Stimulated activated CD8-positive, alpha-beta memory T cell treated with anti-CD3 and anti-CD28 coated beads, Interleukin-15, amount 100 ng/mL, for 1 hour (primary cell): ENCODE data around the gene HSFX2.
"Not testable (repeated sequence)": the region's sequence is repeated elsewhere in the genome, so short reads cannot be mapped to it uniquely, and the experiment has no call there.

ENCODE experiments used
- DNase-seq: peaks from one replicate; pipeline ENCODE4 v3.0.0-alpha.2; 2020; ENCODE audit warnings: low read depth

Gene HSFX2, protein sequence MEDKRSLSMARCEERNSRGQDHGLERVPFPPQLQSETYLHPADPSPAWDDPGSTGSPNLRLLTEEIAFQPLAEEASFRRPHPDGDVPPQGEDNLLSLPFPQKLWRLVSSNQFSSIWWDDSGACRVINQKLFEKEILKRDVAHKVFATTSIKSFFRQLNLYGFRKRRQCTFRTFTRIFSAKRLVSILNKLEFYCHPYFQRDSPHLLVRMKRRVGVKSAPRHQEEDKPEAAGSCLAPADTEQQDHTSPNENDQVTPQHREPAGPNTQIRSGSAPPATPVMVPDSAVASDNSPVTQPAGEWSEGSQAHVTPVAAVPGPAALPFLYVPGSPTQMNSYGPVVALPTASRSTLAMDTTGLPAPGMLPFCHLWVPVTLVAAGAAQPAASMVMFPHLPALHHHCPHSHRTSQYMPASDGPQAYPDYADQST

DNA sequence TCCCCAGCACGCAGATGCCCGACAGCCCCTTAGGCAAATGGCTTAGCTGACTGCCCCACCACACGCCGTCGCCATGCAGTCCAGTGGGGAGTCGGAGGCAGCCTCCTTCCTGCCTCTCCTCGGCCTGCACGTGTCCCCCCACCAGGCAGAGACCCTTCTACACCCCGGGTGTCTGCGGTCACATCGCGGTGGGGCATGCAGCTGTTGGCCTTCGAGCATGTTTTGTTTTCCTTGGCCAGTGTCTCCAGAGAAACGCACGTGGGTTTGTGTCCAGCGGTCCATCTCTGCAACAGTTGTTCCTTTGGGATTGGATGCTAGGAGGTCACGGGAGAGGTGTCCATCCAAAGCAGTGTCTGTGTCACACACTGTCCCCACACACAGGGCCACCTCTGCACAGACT lies at the start of gene HSFX2:
TSS of gene HSFX2 (minus strand) at position 101 of the 400 bp plus-strand sequence. CDS start 614 bp downstream, outside the sequence.
- DNase-seq: not testable (repeated sequence)

DNA sequence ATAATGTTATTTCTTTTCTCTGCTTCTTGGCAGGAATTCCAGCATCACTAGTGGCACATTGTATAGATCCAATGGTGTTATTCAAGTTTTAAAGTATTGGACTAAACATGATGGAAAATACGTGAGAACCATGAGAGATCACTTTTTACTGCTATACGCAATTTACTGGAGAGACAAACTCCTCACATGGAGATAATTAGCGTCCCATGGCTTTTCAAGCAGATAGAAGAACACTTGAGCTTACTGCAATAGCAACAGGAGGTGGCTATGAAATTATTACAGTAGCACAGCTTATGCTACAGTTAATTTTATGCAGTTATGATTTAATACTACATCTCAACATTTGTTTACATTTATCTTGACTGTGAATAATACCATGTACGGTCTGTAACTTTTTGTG lies 48.4 kb upstream of the HSFX2 start:
- no peak for DNase-seq

DNA sequence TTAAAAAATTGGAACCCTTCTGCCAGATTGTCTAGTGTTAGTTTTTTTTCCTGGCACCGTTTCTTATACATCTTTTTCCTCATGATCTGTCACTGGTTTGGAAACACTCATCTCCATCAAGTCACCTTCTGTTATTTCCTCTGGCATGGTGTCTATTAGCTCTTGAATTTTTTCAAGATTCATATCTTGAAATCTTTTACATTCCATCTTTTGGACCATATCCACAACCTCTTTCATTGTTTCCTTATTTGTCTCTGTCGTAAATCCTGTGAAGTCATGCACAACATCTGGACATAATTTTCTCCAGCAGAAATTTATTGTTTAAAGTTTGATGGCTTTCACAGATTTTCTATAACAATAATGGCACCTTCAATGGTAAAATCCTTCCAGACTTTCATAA lies 46.7 kb upstream of the HSFX2 start:
- no peak for DNase-seq

DNA sequence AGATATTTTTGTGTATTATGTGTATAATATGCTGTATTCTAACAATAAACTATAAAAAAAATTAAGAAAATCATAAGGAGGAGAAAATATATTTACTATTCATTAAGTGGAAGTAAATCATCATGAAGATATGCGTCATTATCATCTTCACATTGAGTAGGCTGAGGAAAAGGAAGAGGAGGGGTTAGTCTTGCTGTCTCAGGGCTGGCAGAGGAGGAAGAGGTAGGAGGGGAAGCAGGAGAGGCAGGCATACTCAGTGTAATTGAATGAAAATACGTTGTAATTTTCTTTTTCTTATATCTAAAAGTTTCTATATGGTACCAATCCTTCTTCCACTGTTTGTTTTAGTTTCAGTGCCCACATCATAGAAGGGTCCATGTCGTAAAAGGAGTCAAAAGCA lies 46.3 kb upstream of the HSFX2 start:
- DNase-seq: no peak

DNA sequence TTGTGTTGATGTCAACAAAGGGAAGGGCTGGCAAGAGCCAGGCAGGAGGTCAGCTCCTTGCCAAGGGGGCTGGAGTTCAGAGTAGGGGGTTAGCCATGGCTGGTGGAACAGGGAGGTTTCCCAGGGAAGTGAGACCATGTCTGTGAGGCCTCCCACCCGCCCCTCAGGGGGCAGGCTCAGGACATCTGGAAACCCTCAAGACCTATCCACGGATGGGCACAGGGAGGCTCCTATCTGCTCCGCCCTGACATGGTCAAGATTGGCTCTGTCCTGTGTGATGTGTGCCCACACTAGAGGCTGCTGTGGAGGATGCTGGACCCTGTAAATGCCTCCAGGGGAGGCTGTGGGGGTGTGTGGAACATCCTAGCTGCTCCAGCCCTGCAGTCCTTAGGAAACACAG lies 44.5 kb upstream of the HSFX2 start:
- no peak for DNase-seq

DNA sequence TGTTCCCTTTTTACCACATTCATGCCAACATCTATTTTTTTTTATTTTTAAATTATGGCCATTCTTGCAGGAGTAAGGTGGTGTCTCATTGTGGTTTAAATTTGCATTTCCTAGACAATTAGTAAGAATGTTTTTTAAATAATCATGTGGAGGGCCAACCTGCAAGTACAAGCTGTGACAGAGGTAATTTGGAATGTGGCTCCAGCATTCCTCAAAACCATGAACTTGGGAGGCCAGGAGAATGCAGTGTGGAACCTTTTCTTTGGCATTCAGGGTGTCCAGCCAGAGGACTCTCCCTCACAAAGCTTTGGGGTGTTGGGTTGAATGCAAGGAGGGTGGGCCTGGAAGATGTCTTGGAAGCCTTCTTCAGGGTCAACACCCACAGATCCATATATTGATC lies 43.7 kb upstream of the HSFX2 start:
- no peak for DNase-seq

DNA sequence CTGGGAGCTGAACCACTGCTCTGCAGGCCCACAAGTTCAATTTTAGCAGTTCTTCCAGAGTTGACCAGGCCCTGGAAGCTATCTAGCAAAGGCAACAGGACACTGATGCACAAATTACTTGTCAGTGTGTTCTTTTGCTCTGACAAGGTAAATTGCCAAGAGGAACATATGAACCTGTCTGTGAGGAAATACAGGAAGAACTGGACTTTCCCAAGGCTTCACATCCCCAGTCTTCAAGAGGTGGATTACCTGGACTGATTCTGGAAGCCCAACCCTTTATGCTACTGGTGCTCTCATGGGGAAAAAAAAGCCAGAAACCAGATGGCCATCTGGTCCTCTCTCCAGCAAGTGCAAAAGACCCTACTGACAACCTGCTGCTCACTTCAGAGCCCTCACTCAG lies 38.4 kb upstream of the HSFX2 start:
- DNase-seq: no peak

DNA sequence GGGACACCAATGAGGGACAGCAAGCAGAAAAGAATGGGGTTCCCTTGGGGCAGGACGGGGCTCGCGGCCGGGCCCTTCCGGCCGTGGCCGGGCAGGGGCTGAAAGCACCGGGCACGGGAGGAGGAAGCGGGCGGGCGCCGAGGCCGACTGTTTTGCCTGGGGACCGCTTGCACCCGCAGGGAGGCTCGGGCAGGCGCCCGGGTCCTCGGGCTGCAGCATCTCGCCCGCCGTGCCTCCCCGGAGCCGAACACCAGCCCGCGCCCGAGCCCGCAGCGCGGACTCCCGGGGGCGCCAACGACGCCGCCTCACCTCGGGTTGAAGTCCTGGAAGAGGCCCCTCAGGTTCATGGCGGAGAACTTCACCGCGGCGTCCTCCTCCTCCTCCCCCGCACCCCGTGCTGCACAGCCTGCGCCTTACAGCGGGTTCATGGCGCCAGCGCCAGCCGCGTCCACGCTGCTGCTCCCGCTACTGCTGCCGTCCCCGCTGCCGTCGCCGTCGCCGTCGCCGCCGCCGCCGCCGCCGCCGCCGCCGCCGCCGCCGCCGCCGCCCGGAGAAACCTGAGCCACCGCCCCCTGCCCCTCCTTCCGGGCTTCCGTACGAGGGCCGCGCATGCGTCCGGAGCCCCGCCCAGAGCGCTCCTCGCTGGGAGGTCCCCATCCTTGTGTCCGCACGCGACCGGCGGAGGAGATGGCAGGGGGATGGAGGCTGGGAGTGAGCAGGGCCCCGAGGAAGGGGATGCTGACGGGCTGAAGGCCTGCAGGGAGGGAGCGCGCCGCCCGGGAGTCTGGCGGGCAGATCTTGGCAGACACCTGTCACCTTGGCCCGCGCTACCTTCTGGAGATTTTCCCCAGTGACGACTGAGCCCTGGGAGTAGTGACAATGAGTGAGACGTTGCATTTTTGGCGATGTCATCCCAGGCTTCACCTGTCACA lies 36.4 kb upstream of the HSFX2 start, which contains the start of gene TMEM185A:
TSS of gene TMEM185A (minus strand) at position 559 of the 932 bp plus-strand sequence. CDS start at position 347, 212 bp downstream.
- peak; percentile 39 for DNase-seq

DNA sequence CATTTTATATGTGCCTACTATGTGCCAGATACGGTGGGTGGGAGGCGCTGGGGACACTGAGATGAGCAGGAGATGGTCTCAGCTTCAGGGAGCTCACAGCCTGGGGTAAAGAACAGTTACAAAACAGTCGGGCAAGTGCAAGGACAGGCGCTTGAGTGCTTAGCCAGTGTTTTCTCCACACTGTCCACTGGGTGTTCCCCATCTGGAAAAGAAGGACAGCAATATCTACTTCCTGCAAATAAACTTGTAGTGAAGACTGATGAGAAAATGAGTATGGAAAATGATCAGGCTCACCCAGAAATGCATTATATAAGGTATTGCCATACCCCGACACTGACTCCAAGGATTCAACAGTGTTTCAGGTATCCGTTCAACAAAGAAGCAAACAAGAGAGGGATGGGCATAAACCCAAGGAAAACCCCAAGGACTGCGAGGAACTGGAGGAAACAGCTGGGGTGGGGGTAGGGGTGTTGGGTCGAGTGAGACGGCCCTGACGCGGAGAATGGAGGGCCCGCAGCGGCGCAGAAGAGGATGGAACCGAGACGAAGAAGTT lies 35.6 kb upstream of the HSFX2 start:
- DNase-seq: no peak

DNA sequence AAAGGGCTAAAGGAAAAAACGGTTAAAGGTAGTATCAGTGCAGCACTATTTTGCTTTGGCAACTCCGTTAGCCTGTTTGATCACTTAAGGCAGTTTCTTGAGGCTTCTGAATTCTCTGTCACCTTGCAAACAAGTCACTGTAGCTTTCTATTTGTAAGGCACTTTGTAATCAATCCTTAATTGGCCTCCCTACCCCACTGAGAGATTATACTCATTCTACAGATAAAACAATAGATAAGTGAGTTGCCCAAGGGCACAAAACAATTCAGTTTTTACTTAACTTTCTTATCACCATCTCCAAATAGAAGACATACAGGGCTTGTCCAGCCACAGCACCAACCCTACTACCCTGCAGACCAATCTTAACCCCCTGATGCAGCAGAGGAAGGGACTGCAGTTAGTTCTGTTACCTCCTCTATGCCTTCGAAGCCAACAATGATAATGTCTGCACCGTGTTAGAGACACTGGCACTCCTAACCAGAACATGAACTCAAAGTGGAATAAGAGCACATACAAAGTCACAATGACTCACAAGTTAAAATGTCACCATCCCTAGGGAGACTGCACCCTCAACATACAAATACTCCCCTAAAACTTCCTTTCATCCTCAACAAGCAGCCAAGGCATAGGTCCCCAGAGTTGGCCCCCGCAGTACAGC lies 34.7 kb upstream of the HSFX2 start:
- no peak for DNase-seq

DNA sequence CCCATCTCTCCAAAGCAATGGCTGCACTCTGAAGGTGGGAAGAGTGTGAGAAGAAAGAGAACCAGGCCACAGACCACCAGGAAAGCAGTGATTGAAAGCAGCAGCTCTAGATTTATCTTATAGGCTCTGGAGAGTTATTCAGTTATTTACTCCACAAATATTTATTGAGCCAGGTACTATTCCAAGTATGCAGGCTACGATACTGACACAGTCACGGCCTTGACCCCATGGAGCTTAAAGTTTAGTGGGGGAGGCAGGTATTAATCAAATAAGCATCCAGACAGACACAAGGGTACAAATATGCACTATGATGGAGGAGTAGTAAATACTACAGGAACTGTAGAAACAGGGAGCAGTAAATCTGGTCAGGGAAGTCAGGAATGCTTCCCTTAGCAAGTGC lies 33.7 kb upstream of the HSFX2 start:
- DNase-seq: no peak

DNA sequence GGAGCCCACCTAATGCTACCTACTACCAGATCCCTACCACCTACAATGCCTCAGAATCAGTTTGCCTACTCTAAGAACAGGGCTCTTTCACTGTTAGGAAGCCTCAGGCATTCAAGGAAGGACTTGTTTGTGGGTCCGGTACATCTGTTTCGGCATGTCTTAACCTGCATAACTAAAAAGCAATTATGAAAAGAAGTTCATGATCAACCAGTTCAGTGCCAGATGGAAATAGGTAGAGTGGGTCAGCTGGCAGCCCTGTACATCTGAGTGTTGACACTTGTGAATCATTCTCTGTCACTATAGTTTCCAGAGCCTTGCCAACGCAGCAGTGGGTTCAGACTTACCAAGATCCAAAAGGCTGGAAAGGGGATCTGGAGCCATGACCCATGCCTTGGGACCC lies 33.2 kb upstream of the HSFX2 start:
- DNase-seq: no peak

DNA sequence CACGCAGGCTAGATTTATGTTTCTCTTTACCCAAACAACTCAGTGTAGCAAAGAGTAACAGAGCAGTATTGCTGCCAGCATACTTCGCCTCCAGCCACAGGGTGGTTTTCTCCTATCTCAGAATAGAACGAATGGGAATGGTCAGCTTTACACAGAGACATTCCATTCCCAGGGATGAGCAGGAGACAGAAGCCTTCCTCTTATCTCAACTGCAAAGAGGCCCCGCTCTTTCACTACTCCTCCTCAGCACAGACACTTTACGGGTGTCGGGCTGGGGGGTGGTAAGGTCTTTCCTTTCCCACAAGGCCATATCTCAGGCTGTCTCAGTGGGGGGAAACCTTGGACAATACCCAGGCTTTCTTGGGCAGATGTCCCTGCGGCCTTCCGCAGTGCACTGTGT lies 31.7 kb upstream of the HSFX2 start:
- DNase-seq: not testable (repeated sequence)

DNA sequence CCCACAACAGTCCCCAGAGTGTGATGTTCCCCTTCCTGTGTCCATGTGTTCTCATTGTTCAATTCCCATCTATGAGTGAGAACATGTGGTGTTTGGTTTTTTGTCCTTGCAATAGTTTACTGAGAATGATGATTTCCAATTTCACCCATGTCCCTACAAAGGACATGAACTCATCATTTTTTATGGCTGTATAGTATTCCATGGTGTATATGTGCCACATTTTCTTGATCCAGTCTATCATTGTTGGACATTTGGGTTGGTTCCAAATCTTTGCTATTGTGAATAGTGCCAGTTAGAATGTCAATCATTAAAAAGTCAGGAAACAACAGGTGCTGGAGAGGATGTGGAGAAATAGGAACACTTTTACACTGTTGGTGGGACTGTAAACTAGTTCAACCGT lies 24.5 kb upstream of the HSFX2 start:
- DNase-seq: not testable (repeated sequence)

DNA sequence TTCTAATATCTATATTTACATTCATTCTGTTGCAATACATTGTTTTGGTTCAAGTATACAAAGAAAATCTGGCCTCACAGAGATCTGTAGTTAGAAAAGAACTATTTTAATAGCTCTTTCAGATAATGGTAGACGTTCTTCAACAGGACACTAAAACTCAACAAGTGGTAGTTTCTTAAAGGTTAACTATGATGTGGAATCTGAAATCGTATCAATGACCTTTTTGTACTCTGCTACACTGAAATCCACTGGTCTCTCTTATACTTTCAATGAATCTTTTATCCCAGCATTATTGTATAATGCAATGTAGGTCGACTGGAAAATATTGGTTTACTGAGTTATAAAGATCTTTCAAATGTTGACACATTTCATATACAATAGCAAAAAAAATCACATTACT lies 23.8 kb upstream of the HSFX2 start:
- DNase-seq: no peak

DNA sequence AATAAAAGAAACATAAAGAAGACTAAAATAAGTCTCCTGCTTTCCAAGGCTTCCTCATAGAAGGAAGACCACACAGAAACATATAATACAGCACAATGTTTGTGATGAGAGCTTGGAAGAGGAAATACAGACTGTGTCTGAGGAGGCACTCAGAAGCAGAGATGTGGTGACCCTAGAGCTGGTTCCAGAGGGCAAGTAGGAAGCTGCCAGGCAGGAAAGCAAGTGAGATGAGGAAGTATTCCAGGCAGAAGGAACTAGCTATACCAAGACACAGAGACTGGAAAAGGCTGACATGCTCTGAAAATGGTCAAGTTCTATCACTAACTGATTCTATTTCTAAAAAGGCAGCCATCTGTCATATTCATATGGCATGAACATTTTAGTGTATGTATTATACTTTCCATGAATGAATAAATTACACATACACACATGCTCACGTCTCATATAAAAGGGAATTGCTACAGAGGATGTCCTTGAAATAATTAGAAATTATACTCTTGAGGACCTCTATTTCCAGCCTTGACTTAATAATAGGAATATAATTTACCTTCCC lies 16.6 kb upstream of the HSFX2 start:
- DNase-seq: no peak

DNA sequence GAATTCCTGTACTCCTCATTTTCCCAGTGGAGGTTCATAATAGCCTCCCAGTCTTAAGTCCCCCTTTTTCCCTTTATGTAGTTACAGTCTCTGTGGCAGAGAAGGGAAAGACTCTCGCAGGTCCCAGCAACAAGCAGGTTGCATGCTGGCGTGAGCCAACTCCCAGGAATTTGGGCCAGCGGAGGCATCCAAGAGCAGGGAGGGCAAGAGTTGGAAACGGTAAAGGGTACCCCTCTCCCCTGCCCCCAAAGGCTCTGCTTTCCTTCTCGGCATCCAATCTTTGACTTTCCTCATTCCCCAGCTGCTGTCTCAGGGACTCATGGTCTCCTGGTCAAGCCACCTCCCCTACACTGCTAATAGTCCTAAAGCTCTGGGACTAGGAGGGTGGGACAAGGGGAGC lies 15.4 kb upstream of the HSFX2 start:
- no peak for DNase-seq

DNA sequence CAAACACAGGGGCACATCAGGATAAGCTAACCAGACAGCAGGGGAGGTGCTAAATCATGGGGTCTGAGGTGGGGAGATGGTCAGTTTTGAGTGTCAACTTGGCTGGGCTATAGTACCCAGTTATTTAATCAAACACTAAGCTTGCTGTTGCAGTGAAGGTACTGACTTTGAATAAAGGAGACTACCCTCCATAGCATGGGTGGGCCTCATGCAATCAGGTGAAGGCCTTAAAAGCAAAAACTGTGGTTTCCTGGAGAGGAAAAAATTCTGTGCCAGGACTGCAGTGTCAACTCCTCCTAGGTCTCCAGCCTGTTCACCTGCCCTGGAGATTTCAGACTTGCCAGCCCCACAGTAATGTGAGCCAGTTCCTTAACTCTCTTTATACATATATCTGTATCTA lies 12.6 kb upstream of the HSFX2 start:
- no peak for DNase-seq

DNA sequence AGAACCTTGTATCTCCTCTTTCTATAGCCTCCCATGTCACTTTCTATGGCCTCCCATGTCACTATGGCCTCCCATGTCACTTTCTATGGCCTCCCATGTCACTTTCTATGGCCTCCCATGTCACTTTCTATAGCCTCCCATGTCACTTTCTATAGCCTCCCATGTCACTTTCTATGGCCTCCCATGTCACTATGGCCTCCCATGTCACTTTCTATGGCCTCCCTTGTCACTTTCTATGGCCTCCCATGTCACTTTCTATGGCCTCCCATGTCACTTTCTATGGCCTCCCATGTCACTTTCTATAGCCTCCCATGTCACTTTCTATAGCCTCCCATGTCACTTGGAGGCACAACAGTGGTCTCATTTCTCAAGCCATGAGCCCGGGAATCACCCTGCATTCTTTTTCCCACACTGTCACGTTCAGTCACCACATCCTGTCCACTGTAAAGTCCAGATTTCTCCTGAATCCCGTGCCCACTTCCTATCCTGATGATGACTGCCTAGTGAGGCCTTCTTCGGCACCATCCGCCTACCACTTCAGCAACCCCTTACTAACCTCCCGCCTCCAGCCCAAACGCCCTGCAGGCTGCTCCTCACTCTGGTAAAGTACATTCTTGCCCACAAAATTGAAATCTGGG lies 10.3 kb upstream of the HSFX2 start:
- DNase-seq: not testable (repeated sequence)

DNA sequence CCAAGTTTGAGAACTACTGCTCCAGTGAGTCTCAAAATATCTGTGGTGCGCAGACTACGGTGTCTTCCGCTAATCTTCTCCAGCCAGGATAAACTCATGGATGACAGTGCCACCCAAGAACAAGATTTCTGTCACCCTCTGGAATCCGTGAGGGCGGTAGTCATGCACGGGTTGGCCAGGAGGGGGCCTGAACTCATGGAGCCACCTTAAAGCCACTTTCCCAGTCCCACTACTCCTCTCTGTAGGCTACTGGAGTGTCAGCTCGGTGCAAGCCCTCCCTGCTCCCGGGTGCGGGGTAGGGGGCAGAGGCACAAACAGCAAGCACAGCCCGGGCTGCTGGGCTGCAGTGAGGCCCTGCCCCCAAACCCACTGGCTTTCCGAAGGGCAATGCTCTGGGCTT lies 3.5 kb upstream of the HSFX2 start:
- not testable (repeated sequence) for DNase-seq

DNA sequence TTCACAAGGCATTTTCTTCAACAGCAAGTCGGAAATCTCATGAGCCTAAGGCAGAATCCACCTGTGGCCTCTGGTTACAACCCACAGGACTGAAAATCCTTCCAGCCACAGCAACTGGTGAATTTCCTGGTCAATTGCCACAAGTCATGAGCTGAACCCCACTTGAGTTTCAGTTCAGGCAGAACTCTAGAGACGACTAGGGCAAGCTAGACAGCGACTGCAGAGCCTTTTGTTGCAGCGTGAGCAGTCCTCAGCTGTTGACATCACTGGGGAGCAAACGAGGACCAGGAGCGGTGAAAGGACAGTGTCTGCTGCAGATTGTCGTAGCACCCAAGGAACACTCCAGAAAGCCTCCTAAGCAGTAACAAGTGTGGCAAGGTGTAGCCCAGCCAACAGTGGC lies 829 bp upstream of the HSFX2 start:
- not testable (repeated sequence) for DNase-seq
